Lower lobe of right lung (tissue), 2 donors: ENCODE data around the gene C1QB. TPM values are rescaled to one million over a fixed set of nuclear protein-coding genes. Genes with fewer than 3 reads are reported as not detected.

ENCODE experiments used
- ATAC-seq, 2 donors: fragments of 200-7000 bp; cut with Tn5 transposase; one replicate each; pipeline ENCODE4 v1.9.1; 2020 to 2022; ENCODE audit warnings: mild to moderate bottlenecking in 2 of 2, moderate library complexity in 2 of 2
- DNase-seq: peaks from one replicate; pipeline ENCODE4 v3.0.0-alpha.2; 2020
- H3K27ac ChIP-seq: fragments of 200-600 bp; one replicate; pipeline ENCODE4 v1.8.0; 2022
- H3K27me3 ChIP-seq: fragments of 200-600 bp; one replicate; pipeline ENCODE4 v1.8.0; 2022; ENCODE audit warnings: low read depth
- H3K36me3 ChIP-seq: fragments of 200-600 bp; one replicate; pipeline ENCODE4 v1.8.0; 2022; ENCODE audit warnings: mild to moderate bottlenecking
- H3K4me1 ChIP-seq: fragments of 200-600 bp; one replicate; pipeline ENCODE4 v1.8.0; 2022
- H3K4me3 ChIP-seq: fragments of 200-600 bp; one replicate; pipeline ENCODE4 v1.8.0; 2022; ENCODE audit warnings: mild to moderate bottlenecking
- H3K9me3 ChIP-seq: fragments of 200-600 bp; one replicate; pipeline ENCODE4 v1.8.0; 2022
- intact Hi-C: fragments of 100-400 bp; cut with DNase I; formaldehyde crosslinking; loops from one replicate; pipeline ENCODE4 v1.11.0; 2022
- total RNA-seq: library from RNA; stranded (reverse); fragmentation: NEBNext Ultra II Directional; extraction: Animal tissue kit (Norgen Biotek cat#: 25700); gene quantifications from one replicate; pipeline ENCODE4 v1.2.1, GENCODE V29; 2021
- TF ChIP-seq, protein P1 (sequence below): fragments of 200-600 bp; IDR thresholded peaks from one replicate; pipeline ENCODE4 v1.8.0; 2022; ENCODE audit warnings: antibody characterized with exemption, mild to moderate bottlenecking
- donor health status: DM: no; HTN: yes; CAD: no; lungs with severe emphysema.

C1QB gene
- total RNA-seq, 1 donor from 2014 or later: 1,524 TPM

DNA sequence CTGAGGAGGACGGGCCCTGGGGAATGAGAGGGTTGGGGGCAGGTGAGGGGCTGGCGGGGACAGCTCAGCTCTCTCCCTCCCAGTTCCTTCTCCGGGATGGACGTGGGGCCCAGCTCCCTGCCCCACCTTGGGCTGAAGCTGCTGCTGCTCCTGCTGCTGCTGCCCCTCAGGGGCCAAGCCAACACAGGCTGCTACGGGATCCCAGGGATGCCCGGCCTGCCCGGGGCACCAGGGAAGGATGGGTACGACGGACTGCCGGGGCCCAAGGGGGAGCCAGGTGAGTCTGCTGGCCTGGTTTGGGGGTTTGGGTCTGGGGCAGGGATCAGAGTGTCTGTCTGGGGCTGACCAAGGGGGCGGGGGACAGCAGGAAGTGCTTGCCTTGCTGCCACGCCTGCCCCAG is 9.1 kb upstream of the C1QB start:
- intact Hi-C loops: loop anchor here (10.0 kb wide), 1 partner anchor 219 kb away; no protein-coding TSS in a partner anchor

GRCh38 chr1:22645931-22646330 is 7.1 kb upstream of the C1QB start:
- peaks cover 10% of the 10 kb centered on the region for H3K27me3 ChIP-seq
- no peaks in the 10 kb centered on the region for H3K9me3 ChIP-seq
- H3K27ac ChIP-seq: peak overlapping the region; percentile 25
- no peaks in the 10 kb centered on the region for H3K36me3 ChIP-seq
- peak overlapping the region; percentile 49 for H3K4me3 ChIP-seq
- peak; percentile 73 for DNase-seq
- TF ChIP-seq, protein P1, sequence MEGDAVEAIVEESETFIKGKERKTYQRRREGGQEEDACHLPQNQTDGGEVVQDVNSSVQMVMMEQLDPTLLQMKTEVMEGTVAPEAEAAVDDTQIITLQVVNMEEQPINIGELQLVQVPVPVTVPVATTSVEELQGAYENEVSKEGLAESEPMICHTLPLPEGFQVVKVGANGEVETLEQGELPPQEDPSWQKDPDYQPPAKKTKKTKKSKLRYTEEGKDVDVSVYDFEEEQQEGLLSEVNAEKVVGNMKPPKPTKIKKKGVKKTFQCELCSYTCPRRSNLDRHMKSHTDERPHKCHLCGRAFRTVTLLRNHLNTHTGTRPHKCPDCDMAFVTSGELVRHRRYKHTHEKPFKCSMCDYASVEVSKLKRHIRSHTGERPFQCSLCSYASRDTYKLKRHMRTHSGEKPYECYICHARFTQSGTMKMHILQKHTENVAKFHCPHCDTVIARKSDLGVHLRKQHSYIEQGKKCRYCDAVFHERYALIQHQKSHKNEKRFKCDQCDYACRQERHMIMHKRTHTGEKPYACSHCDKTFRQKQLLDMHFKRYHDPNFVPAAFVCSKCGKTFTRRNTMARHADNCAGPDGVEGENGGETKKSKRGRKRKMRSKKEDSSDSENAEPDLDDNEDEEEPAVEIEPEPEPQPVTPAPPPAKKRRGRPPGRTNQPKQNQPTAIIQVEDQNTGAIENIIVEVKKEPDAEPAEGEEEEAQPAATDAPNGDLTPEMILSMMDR: no peak
- intact Hi-C loops: loop anchor here (10.0 kb wide), 1 partner anchor 221 kb away; no protein-coding TSS in a partner anchor
- H3K4me1 ChIP-seq: peaks cover 4% of the 10 kb centered on the region
- ATAC-seq: peak; percentile 34 to 56

More for the DNA sequence above, 9.1 kb upstream of the C1QB start:
- Histone ChIP-seq H3K36me3 (no peaks in the 10 kb centered on the region), H3K4me1 (peaks cover 4% of the 10 kb centered on the region), H3K9me3 (no peaks in the 10 kb centered on the region), H3K27ac (peak overlapping the region; percentile 65), H3K27me3 (peaks cover 11% of the 10 kb centered on the region), H3K4me3 (peak overlapping the region; percentile 49)
- ATAC-seq (no peak), DNase-seq (no peak)
- TF ChIP-seq, protein P1: no peak

GRCh38 chr1:22646384-22646783 is 6.7 kb upstream of the C1QB start:
- peaks cover 4% of the 10 kb centered on the region for H3K4me1 ChIP-seq
- H3K27me3 ChIP-seq: peaks cover 10% of the 10 kb centered on the region
- intact Hi-C loops: loop anchor here (10.0 kb wide), 1 partner anchor 222 kb away; no protein-coding TSS in a partner anchor
- ATAC-seq (no peak), DNase-seq (no peak)
- H3K36me3 ChIP-seq: no peaks in the 10 kb centered on the region
- TF ChIP-seq, protein P1: no peak
- H3K4me3 ChIP-seq: peak overlapping the region; percentile 49
- peak overlapping the region; percentile 25 for H3K27ac ChIP-seq
- H3K9me3 ChIP-seq: no peaks in the 10 kb centered on the region

DNA sequence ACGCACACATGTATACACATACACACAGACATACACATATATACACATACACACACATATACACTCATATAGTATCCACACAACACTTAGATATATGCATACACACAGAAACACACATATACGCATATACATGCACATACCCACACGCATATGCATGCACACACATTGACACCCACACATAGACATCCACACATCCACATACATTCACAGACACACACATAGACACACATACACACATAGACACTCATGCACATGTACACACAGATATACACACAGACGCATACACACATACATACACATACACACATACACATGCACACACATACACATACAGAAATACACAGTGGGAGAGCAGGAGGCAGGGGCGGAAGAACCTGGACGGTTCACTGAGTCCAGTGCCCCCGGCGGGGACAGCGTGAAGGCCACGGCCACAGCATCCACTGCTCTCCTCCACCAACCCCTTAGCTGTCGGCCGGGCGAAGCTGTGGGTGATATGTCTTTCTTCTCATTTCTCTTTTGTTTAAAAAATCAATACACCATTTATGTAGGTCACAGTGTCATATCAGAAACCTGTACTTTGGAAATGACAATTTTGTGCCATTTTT is 2.8 kb upstream of the C1QB start:
- intact Hi-C loops: no loop called here
- TF ChIP-seq, protein P1: no peak
- H3K4me3 ChIP-seq: no peak overlapping the region
- DNase-seq: no peak
- ATAC-seq: no peak
- no peak overlapping the region for H3K27ac ChIP-seq
- no peaks in the 10 kb centered on the region for H3K4me1 ChIP-seq
- H3K27me3 ChIP-seq: no peaks in the 10 kb centered on the region
- no peaks in the 10 kb centered on the region for H3K9me3 ChIP-seq
- H3K36me3 ChIP-seq: no peaks in the 10 kb centered on the region

- TF ChIP-seq, protein P1: no peak
- no peaks in the 10 kb centered on the region for H3K36me3 ChIP-seq
- intact Hi-C loops: no loop called here
- no peaks in the 10 kb centered on the region for H3K4me1 ChIP-seq
- no peaks in the 10 kb centered on the region for H3K9me3 ChIP-seq
- peak overlapping the region; percentile 38 for H3K27ac ChIP-seq
- peaks cover 5% of the 10 kb centered on the region for H3K27me3 ChIP-seq
- ATAC-seq (peak; percentile 56 to 73), DNase-seq (no peak)
- H3K4me3 ChIP-seq: no peak overlapping the region
These were observed 837 bp upstream of the C1QB start for GRCh38 chr1:22651941-22652856.
